Heart right ventricle (tissue), 16 donors: ENCODE measurements around the gene NAXD. TPM values are rescaled to one million over a fixed set of nuclear protein-coding genes. Genes with fewer than 3 reads are reported as not detected.
A peak's percentile ranks its signal among the peaks of the same experiment; 100 is the strongest.

Experiments used
- ATAC-seq, 8 donors: fragments of 200-7000 bp; cut with Tn5 transposase; one replicate each; pipeline ENCODE4 v1.9.1; 2020; ENCODE audit warnings: mild to moderate bottlenecking in 8 of 8, moderate library complexity in 8 of 8, moderate number of reproducible peaks in 1 of 8
- DNase-seq, 2 donors: peaks; one replicate each; pipeline ENCODE4 v3.0.0-alpha.2; 2020
- H3K27ac ChIP-seq, 10 donors: fragments of 200-600 bp; sonication (generic) in 2 of 10; one replicate each; pipeline versions ENCODE4 v1.5.0 to v1.8.0; 2020 to 2022; ENCODE audit warnings: mild to moderate bottlenecking in 3 of 10
- H3K27me3 ChIP-seq, 7 donors: fragments of 200-600 bp; one replicate each; pipeline ENCODE4 v1.8.0; 2021 to 2022; ENCODE audit warnings: mild to moderate bottlenecking in 2 of 7
- H3K36me3 ChIP-seq, 9 donors: fragments of 200-600 bp; sonication (generic) in 1 of 9; one replicate each; pipeline versions ENCODE4 v1.5.0 to v1.8.0; 2020 to 2022; ENCODE audit warnings: mild to moderate bottlenecking in 2 of 9
- H3K4me1 ChIP-seq, 9 donors: fragments of 200-600 bp; sonication (generic) in 1 of 9; one replicate each; pipeline versions ENCODE4 v1.5.0 to v1.8.0; 2020 to 2022; ENCODE audit warnings: mild to moderate bottlenecking in 4 of 9
- H3K4me3 ChIP-seq, 10 donors: fragments of 200-600 bp; sonication (generic) in 2 of 10; one replicate each; pipeline versions ENCODE4 v1.5.0 to v1.8.0; 2020 to 2022; ENCODE audit warnings: mild to moderate bottlenecking in 7 of 10, moderate library complexity in 2 of 10
- H3K9me3 ChIP-seq, 11 donors: fragments of 200-600 bp in 10 of 11; sonication (generic) in 2 of 11; one replicate each; pipeline versions ENCODE4 v1.5.0 to v1.8.0; 2013 to 2022; ENCODE audit warnings: mild to moderate bottlenecking in 2 of 11, control low read depth in 1 of 11, moderate library complexity in 1 of 11
- WGBS, 2 donors: extraction: QIAGEN DNeasy Blood & Tissue Kit; methylation state at CpG; one replicate each; pipeline ENCODE4 v1.1.7; 2013; ENCODE audit warnings: inconsistent platforms in 1 of 2; 5-methylcytosine and 5-hydroxymethylcytosine counted together
- intact Hi-C, 10 donors: fragments of 100-400 bp; cut with DNase I; formaldehyde crosslinking; loops; one replicate each; pipeline versions ENCODE4 v1.11.1 to v1.14.2; 2022
- polyA plus RNA-seq, 2 donors: library from polyadenylated mRNA; stranded (reverse); fragments of 200-250 nt; gene quantifications; one replicate each; pipeline ENCODE4 v1.2.3, GENCODE V29; 2013
- total RNA-seq, 10 donors: library from RNA; stranded (reverse); fragmentation: NEBNext Ultra II Directional in 3 of 10; extraction: Animal tissue kit (Norgen Biotek cat#: 25700) in 3 of 10; gene quantifications; one replicate each; pipeline versions ENCODE4 v1.2.1 to v1.2.4, GENCODE V29; 2021 to 2023
- TF ChIP-seq, protein P1 (sequence below), 9 donors: fragments of 200-600 bp; sonication (generic) in 2 of 9; IDR thresholded peaks; one replicate each; pipeline versions ENCODE4 v1.5.0 to v1.8.0; 2021 to 2022; ENCODE audit warnings: antibody characterized with exemption in 9 of 9, mild to moderate bottlenecking in 5 of 9, moderate library complexity in 1 of 9
- donor health status: Arrhythmogenic right ventricular cardiomyopathy.
- donor health status: ischemic (EF 13 %, LVEDD 7.1; RV severe dilation, severe dysfunction).
- donor health status: healthy with polysubstance abuse.
- donor health status: DM: no; HTN: yes; CAD: no.
- donor health status: DM: no; HTN: no; CAD: no.
- donor health status: ischemic (EF 25% LVEDD 6.9; RV normal size, moderate dysfunction).
- donor health status: ischemic (EF 25% LVEDD 5.7; RV mildly dilated, moderate dysfunction).
- donor health status: healthy.
- donor health status: DM: yes; HTN: yes; CAD: no.
- donor health status: Ischemic cardiomyopathy.
- donor health status: ischemic (EF 35%, LVEDD 5.7; RV mildly dilated, moderate dysfunction).
- donor health status: nonischemic (EF 11% LVEDD 7.7; RV severe dilation, severe dysfunction).
- donor health status: DM: yes; HTN: yes; CAD: no.
- donor health status: PGD.
- donor health status: ischemic (EF 29% LVEDD 5.4; RV normal size, mild dysfunction).
- donor health status: nonischemic (EF 23%, LVEDD 6.1; RV moderate dilation, normal function).

Gene NAXD
- total and polyA plus RNA-seq, 12 donors, result 22.1 to 43.4 (median 27.8) TPM

DNA sequence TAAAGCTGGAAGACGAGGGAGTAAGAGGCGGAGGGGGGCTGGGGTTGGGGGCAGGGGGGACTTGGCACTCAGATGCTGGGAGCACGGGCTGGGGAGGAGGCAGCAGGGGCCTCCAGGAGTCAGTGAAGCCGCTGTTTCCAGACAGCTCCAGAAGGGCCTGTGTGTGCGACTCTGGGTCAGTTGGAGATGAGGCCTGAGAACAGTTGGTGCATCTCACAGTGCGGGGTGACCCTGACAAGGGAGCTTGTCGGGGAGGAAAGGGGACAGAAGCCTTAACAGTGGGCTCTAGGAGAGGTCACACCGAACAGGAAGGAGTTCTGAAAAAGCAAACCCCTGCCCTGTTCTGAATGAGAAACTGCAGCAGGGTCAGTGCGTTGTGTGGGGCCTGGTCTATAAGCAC lies 11.2 kb downstream of the NAXD start:
- Histone ChIP-seq H3K4me1 (peaks cover 2 to 49% (median 21%) of the 10 kb centered on the region in 9 donors), H3K9me3 (no peaks in the 10 kb centered on the region), H3K36me3 (peaks cover 0 to 80% (median 11%) of the 10 kb centered on the region in 9 donors), H3K4me3 (no peak overlapping the region), H3K27me3 (no peaks in the 10 kb centered on the region), H3K27ac (no peak overlapping the region)
- TF ChIP-seq, protein P1, sequence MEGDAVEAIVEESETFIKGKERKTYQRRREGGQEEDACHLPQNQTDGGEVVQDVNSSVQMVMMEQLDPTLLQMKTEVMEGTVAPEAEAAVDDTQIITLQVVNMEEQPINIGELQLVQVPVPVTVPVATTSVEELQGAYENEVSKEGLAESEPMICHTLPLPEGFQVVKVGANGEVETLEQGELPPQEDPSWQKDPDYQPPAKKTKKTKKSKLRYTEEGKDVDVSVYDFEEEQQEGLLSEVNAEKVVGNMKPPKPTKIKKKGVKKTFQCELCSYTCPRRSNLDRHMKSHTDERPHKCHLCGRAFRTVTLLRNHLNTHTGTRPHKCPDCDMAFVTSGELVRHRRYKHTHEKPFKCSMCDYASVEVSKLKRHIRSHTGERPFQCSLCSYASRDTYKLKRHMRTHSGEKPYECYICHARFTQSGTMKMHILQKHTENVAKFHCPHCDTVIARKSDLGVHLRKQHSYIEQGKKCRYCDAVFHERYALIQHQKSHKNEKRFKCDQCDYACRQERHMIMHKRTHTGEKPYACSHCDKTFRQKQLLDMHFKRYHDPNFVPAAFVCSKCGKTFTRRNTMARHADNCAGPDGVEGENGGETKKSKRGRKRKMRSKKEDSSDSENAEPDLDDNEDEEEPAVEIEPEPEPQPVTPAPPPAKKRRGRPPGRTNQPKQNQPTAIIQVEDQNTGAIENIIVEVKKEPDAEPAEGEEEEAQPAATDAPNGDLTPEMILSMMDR (IDR thresholded peaks at IDR 0.05), result no peak
- ATAC-seq (no peak), DNase-seq (no peak)
- WGBS, 2 donors, result 81 to 86% methylated on average over 9 of the region's 9 CpGs
- intact Hi-C loops, result loop anchor here in 1 of 10 donors (10.0 kb wide), 1 partner anchor 78 kb away; the partner anchor contains the start of gene CARS2

DNA sequence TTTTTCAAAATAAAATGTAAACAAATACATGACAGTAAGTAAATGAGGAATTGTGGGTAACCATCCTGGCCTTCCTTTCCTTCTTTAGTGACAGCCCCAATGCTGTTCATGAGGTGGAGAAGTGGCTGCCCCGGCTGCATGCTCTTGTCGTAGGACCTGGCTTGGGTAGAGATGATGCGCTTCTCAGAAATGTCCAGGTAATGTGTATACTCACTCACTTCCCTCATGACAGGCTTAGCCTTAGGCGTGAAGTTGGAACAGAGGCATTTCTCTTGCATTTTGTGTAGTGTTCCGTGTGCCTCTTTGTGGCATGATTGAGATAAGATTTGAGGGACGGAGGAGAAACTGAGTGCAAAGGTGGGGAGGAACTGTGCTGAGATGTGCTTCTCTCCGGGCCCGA lies 12.0 kb downstream of the NAXD start:
- TF ChIP-seq, protein P1 (IDR thresholded peaks at IDR 0.05), result no peak
- Histone ChIP-seq H3K27me3 (no peaks in the 10 kb centered on the region), H3K4me3 (no peak overlapping the region), H3K27ac (no peak overlapping the region), H3K4me1 (peaks cover 2 to 41% (median 21%) of the 10 kb centered on the region in 9 donors), H3K9me3 (no peaks in the 10 kb centered on the region), H3K36me3 (peaks cover 0 to 84% (median 9%) of the 10 kb centered on the region in 9 donors)
- intact Hi-C loops, result loop anchor here in 1 of 10 donors (10.0 kb wide), 1 partner anchor 77 kb away; the partner anchor contains the start of gene CARS2
- ATAC-seq (no peak), DNase-seq (no peak)
- WGBS, 2 donors, result 81 to 83% methylated on average over 8 of the region's 8 CpGs

DNA sequence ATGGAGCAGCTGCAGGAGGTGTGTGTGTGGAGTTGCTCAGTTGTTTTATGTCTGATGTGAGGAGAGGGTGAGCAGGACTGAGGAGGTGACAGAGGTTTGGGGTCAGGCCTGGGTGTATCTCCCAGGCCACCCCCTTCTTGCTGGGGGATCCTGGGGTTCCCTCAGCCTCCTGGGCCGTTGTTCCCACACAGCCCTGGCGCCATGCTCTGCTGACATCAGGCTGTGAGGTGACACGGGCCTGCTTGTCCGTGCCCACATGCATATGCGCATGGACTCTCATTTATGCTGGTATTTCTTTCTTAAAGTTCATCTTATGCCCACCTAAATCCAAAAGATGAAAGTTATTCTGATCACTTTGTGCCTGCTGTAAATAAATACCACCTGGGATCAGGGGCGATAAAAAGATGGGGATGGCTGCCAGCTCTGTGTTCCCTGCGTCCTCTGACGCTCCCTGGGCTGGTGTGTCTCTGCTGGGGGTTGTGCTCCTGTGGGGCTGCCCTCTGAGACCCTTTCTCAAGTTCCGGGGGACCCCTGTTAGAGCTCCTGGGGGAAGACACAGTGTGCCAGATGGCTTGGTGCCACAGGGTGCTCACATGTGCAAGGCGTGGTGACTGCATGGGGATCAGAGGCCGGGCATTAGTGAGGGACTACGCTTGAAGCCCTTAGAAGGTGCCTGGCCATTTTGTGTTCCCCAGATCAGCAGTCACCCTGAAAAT lies 12.6 kb downstream of the NAXD start:
- DNase-seq (no peak), ATAC-seq (peak in 7 of 8 donors; percentile 17 to 59 (median 48))
- H3K27me3 ChIP-seq, result no peaks in the 10 kb centered on the region
- H3K4me3 ChIP-seq, result no peak overlapping the region
- peak overlapping the region in 3 of 10 donors; percentile 8 to 39 (median 21) for H3K27ac ChIP-seq
- H3K9me3 ChIP-seq, result no peaks in the 10 kb centered on the region
- intact Hi-C loops, result loop anchor here in 1 of 10 donors (10.0 kb wide), 1 partner anchor 77 kb away; the partner anchor contains the start of gene CARS2
- peaks cover 0 to 81% (median 5%) of the 10 kb centered on the region in 9 donors for H3K36me3 ChIP-seq
- 62 to 74% methylated on average over 12 of the region's 12 CpGs for WGBS, 2 donors
- peaks cover 2 to 38% (median 21%) of the 10 kb centered on the region in 9 donors for H3K4me1 ChIP-seq
- TF ChIP-seq, protein P1 (IDR thresholded peaks at IDR 0.05), result no peak

DNA sequence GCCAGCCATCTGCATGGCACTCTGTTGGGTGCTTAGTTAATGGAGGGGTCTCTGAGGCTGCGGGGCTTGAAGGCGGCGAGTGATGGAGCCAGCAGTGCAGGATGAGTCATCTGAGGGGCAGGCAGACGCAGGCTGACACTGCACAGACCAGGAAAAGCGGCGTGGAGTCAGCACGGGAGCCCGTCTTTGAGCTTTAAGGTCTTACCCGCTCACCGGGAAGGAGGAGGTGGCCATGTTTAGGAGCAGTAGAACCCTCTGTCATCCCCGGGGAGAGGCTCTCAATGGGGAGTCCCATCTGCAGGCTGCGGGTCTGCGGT lies 13.1 kb downstream of the NAXD start:
- no peaks in the 10 kb centered on the region for H3K9me3 ChIP-seq
- WGBS, 2 donors, result 61 to 68% methylated on average over 13 of the region's 13 CpGs
- no peaks in the 10 kb centered on the region for H3K27me3 ChIP-seq
- ATAC-seq (peak; percentile 49 to 87 (median 78)), DNase-seq (no peak)
- peak overlapping the region in 3 of 10 donors; percentile 8 to 39 (median 21) for H3K27ac ChIP-seq
- H3K4me1 ChIP-seq, result peaks cover 2 to 38% (median 21%) of the 10 kb centered on the region in 9 donors
- H3K4me3 ChIP-seq, result no peak overlapping the region
- intact Hi-C loops, result loop anchor here in 1 of 10 donors (10.0 kb wide), 1 partner anchor 76 kb away; the partner anchor contains the start of gene CARS2
- H3K36me3 ChIP-seq, result peaks cover 0 to 76% (median 5%) of the 10 kb centered on the region in 9 donors
- TF ChIP-seq, protein P1 (IDR thresholded peaks at IDR 0.05), result no peak
